ENCODE results near the gene COA8. TPM values are rescaled to one million over a fixed set of nuclear protein-coding genes. Genes with fewer than 3 reads are reported as not detected.

The COA8 gene
- total and polyA plus RNA-seq, 2 donors (not counting 3 experiments of a cell fraction or from before 2014, with no cell fraction given) = 19.1 to 46.4 TPM

GRCh38 chr14:103558071-103558882, 4.5 kb upstream of the COA8 start:
- Histone ChIP-seq H2AFZ (ENCODE audit: low read depth, low read length) (no peak overlapping the region), H3K9me3 (replicated peaks; ENCODE audit: control insufficient read depth, insufficient read depth, low read length) (no peaks in the 10 kb centered on the region), H3K9me1 (replicated peaks; ENCODE audit: control insufficient read depth, extremely low read depth, insufficient read depth, low read length) (no peaks in the 10 kb centered on the region), H3K27ac (ENCODE audit: insufficient read depth, low read depth, low read length) (no peak overlapping the region), H3K9ac (replicated peaks; ENCODE audit: extremely low read depth, insufficient read depth, low read length) (no peak overlapping the region), H3K27me3 (ENCODE audit: control insufficient read depth in 2 of 2, insufficient read depth in 2 of 2, low read length in 2 of 2) (no peaks in the 10 kb centered on the region), H3K4me1 (ENCODE audit: control insufficient read depth, extremely low read depth, insufficient read depth, low read length) (peaks cover 14% of the 10 kb centered on the region), H3K4me2 (ENCODE audit: insufficient read depth, low read length) (no peak overlapping the region), H3K79me2 (ENCODE audit: control insufficient read depth, insufficient read depth, low read length) (peaks cover 62% of the 10 kb centered on the region), H3K36me3 (ENCODE audit: control insufficient read depth in 2 of 2, extremely low read depth in 1 of 2, insufficient read depth in 2 of 2, low read length in 2 of 2) (peaks cover 16 to 21% of the 10 kb centered on the region in 2 experiments), H4K20me1 (replicated peaks; ENCODE audit: control insufficient read depth, extremely low read depth, insufficient read depth, low read length) (no peaks in the 10 kb centered on the region), H3K4me3 (replicated peaks in 1 of 3; ENCODE audit: insufficient read depth in 1 of 3, low read depth in 1 of 3, low read length in 3 of 3) (no peak overlapping the region)
- TF ChIP-seq FOS (IDR thresholded peaks at IDR 0.05; ENCODE audit: borderline replicate concordance, insufficient read depth, low read length) (no peak), POLR2A (IDR thresholded peaks at IDR 0.05; ENCODE audit: low read depth, low read length) (no peak), MAX (IDR thresholded peaks at IDR 0.05; ENCODE audit: insufficient read depth, insufficient read length) (no peak), GATA2 (IDR thresholded peaks at IDR 0.05; ENCODE audit: insufficient read depth, insufficient read length, low read depth, low read length) (no peak), MYC (IDR thresholded peaks at IDR 0.05; ENCODE audit: low read depth, low read length) (no peak), POLR2AphosphoS5 (IDR thresholded peaks at IDR 0.05; ENCODE audit: insufficient read depth, low read depth, low read length) (no peak), JUN (IDR thresholded peaks at IDR 0.05; ENCODE audit: borderline replicate concordance, insufficient read depth, insufficient read length, low read depth) (no peak), CTCF (IDR thresholded peaks at IDR 0.05; ENCODE audit: extremely low read depth in 1 of 2, insufficient read depth in 1 of 2, low read depth in 1 of 2, low read length in 2 of 2) (no peak), EZH2 (IDR thresholded peaks at IDR 0.05; ENCODE audit: borderline replicate concordance, low read depth, low read length, severe bottlenecking) (no peak)
- intact Hi-C loops (cut with micrococcal nuclease) (no loop called here), dilution Hi-C loops (cut with MboI; ENCODE audit: extremely low pct_ligation_motif_present, low sequenced_read_pairs) (no loop called here)
- DNase-seq (ENCODE audit: low read depth, low spot score) = no peak
- POLR2A ChIA-PET = no interaction called here
- BruUV-seq (replicated peaks) = no TSS peak
- CTCF ChIA-PET = interaction anchor here (0.6 to 3.0 kb wide), 2 partner anchors 11 to 40 kb away, joined by 4 to 6 read pairs; no protein-coding TSS in a partner anchor
- no peak for FAIRE-seq
